PC-9 (cell line): ENCODE measurements around the gene VDAC1.

Experiments
- CTCF ChIP-seq: fragments of 200-600 bp; sonication (generic); conservative IDR thresholded peaks from 2 replicates; pipeline ENCODE4 v1.6.1; 2017; ENCODE audit warnings: mixed run types, antibody characterized with exemption, mild to moderate bottlenecking, moderate library complexity
- EZH2 ChIP-seq: fragments of 200-600 bp; sonication (generic); IDR thresholded peaks from 2 replicates; pipeline ENCODE4 v1.8.0; 2017; ENCODE audit warnings: antibody characterized with exemption, low read depth

DNA sequence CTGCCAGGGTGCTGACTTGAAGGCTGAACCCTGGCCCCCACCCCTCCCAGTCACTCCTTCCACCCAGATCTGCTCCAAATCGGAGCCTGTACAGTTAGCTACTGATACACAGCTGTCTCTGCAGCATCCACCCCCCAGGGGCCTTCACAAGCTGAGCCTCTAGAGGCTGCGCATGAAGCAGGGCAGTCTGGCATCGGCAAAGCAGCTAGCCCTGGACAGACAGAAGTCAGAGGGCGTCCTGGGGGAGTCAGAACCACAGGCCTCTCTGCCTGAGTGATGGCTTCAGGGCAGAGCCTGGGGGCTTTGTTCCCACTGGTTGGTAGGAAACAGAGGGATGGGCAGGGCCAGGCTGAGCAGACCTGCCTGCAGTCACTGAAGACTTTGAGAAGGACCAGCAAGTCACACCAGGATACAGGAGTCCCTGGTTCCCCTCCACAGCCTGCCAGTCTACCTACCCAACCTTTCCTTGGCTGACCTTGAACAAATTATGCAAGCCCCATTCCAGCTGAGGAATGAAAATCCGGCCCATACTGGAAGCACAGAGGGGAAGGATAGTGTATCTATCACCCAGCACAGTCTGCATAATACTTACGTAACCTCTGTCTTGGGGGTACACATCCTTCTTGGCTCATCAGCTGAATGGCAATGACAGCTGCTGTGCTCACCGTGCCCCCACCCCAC is 8.8 kb downstream of the VDAC1 start:
- no peak for TF ChIP-seq CTCF
- no peak for TF ChIP-seq EZH2
